NCI-H82 treated with DMSO at 0.1 percent for 48 hours (cell line): Measurements from ENCODE around the gene MORN3.
"Not testable (repeated sequence)": the region's sequence is repeated elsewhere in the genome, so short reads cannot be mapped to it uniquely, and the experiment has no call there.

Experiments
- DNase-seq: peaks from one replicate; lab custom pipeline; 2025; ENCODE audit not compliant: unreplicated experiment; lab: John Stamatoyannopoulos, UW

Gene MORN3

GRCh38 chr12:121641343-121641630 lies 28.2 kb downstream of the MORN3 start:
- DNase-seq, result no peak

- DNase-seq, result no peak
These were observed 30.9 kb downstream of the MORN3 start for GRCh38 chr12:121638298-121639202.

GRCh38 chr12:121637231-121637914 lies 32.1 kb downstream of the MORN3 start:
- DNase-seq, result no peak

- no peak for DNase-seq
These were observed 34.6 kb downstream of the MORN3 start for GRCh38 chr12:121634836-121635235.

GRCh38 chr12:121633833-121634196 lies 35.6 kb downstream of the MORN3 start:
- not testable (repeated sequence) for DNase-seq

- no peak for DNase-seq
These were observed 37.1 kb downstream of the MORN3 start for GRCh38 chr12:121632069-121632970.

GRCh38 chr12:121630791-121631355 lies 38.6 kb downstream of the MORN3 start:
- peak; percentile 27 for DNase-seq

- DNase-seq, result no peak
These were observed 40.9 kb downstream of the MORN3 start for GRCh38 chr12:121628536-121628935.

- DNase-seq, result no peak
These were observed 41.4 kb downstream of the MORN3 start for GRCh38 chr12:121628037-121628436.

- no peak for DNase-seq
These were observed 42.4 kb downstream of the MORN3 start for GRCh38 chr12:121626853-121627640.

- DNase-seq, result peak; percentile 70
These were observed 43.2 kb downstream of the MORN3 start, which contains the start of gene ORAI1 for GRCh38 chr12:121626087-121626852. Gene ORAI1 (plus strand): TSS chr12:121626530.

- DNase-seq, result no peak
These were observed 49.0 kb downstream of the MORN3 start for GRCh38 chr12:121620333-121620891.

- no peak for DNase-seq
These were observed 50.7 kb downstream of the MORN3 start for GRCh38 chr12:121618659-121619233.

GRCh38 chr12:121614872-121615467 lies 54.5 kb downstream of the MORN3 start:
- DNase-seq, result no peak

- DNase-seq, result no peak
These were observed 56.0 kb downstream of the MORN3 start for GRCh38 chr12:121613462-121613861.

- no peak for DNase-seq
These were observed 58.1 kb downstream of the MORN3 start for GRCh38 chr12:121611306-121611705.

- peak; percentile 74 for DNase-seq
These were observed 59.0 kb downstream of the MORN3 start for GRCh38 chr12:121610239-121611149.
